GM12865 (cell line): ENCODE data around the gene EHMT1.

ENCODE experiments used
- DNase-seq: peaks from one replicate; pipeline ENCODE4 v3.0.0; 2010; ENCODE audit warnings: low read depth
- H3K4me3 ChIP-seq: 2 replicates; pipeline ENCODE4 v1.5.1; 2011; ENCODE audit warnings: mild to moderate bottlenecking, low read depth, low read length, control low read depth
- TF ChIP-seq, protein P1 (sequence below): IDR thresholded peaks from 2 replicates; pipeline ENCODE4 v1.5.1; 2011; ENCODE audit warnings: low read length, control low read depth, low read depth, inconsistent platforms; ENCODE audit not compliant: insufficient read depth; ENCODE audit errors: missing control alignments

The EHMT1 gene

GRCh38 chr9:137800196-137801022, 181.6 kb downstream of the EHMT1 start:
- H3K4me3 ChIP-seq = no peak overlapping the region
- no peak for DNase-seq

DNA sequence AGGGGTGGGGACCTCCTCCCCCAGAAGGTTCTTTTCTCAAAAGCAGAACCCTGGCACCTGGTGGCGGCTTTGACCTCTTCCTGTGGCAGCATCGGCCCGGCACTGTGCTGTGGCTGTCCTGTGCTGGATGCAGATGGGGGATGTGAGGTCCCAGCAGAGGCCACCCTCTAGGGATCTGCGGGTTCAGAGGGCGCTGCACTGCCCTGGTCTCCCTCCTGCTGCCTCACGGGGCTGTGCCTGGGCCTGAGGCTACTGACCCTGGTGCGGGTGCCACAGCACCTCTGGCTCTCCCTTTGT, 182.2 kb downstream of the EHMT1 start:
- DNase-seq = no peak
- TF ChIP-seq, protein P1, sequence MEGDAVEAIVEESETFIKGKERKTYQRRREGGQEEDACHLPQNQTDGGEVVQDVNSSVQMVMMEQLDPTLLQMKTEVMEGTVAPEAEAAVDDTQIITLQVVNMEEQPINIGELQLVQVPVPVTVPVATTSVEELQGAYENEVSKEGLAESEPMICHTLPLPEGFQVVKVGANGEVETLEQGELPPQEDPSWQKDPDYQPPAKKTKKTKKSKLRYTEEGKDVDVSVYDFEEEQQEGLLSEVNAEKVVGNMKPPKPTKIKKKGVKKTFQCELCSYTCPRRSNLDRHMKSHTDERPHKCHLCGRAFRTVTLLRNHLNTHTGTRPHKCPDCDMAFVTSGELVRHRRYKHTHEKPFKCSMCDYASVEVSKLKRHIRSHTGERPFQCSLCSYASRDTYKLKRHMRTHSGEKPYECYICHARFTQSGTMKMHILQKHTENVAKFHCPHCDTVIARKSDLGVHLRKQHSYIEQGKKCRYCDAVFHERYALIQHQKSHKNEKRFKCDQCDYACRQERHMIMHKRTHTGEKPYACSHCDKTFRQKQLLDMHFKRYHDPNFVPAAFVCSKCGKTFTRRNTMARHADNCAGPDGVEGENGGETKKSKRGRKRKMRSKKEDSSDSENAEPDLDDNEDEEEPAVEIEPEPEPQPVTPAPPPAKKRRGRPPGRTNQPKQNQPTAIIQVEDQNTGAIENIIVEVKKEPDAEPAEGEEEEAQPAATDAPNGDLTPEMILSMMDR = no peak
- H3K4me3 ChIP-seq = no peak overlapping the region

More at GRCh38 chr9:137800196-137801022, 181.6 kb downstream of the EHMT1 start:
- TF ChIP-seq, protein P1 = no peak

DNA sequence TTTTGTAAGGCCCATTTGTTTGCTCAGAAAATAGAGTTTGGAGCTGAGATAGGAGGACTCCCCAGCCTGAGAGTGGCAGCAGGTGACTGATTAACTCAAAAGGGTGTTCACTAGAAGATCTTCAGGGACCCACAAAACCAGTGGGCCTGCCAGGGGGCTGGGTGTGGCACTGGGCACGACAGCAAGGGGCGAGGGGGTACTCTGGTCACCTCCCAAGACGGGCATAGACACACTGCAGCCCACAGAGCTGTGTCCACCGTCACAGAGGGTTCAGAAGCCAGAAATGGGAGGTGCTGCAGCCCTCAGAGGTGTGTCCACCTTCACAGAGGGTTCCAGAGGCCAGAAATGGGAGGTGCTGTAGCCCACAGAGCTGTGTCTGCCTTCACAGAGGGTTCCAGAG, 183.2 kb downstream of the EHMT1 start:
- TF ChIP-seq, protein P1 = no peak
- no peak for DNase-seq
- H3K4me3 ChIP-seq = no peak overlapping the region

- DNase-seq = no peak
- no peak overlapping the region for H3K4me3 ChIP-seq
- TF ChIP-seq, protein P1 = no peak
Observed at GRCh38 chr9:137802521-137803243, 183.9 kb downstream of the EHMT1 start.

DNA sequence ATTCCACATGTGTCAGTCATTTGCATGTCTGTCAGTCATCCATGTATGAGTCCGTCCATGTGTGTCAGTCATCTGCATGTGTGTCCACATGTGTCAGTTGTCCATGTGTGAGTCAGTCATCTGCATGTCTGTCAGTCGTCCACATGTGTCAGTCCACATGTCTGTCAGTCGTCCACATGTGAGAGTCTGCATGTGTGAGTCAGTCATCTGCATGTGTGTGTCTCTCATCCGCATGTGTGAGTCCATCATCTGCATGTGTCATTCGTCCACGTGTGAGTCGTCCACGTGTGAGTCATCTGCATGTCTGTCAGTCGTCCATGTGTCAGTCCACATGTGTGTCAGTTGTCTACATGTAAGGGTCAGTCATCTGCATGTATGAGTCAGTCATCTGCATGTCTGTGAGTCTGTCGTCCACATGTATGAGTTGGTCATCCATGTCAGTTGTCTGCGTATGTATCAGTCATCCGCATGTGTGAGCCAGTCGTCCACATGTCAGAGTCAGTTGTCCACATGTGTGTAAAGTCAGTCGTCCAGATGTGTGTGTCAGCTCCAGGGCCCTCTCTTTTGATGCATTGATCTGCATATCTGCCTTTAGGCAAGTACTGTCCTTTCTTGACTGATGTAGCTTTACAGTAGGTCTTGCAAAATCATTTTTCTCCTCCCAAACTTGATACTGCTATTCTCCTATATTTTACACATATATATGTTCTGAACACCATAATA, 186.3 kb downstream of the EHMT1 start:
- TF ChIP-seq, protein P1 = no peak
- no peak overlapping the region for H3K4me3 ChIP-seq
- DNase-seq = no peak

- TF ChIP-seq, protein P1 = no peak
- no peak for DNase-seq
- no peak overlapping the region for H3K4me3 ChIP-seq
Observed at GRCh38 chr9:137807721-137808703, 189.2 kb downstream of the EHMT1 start.
